SK-N-SH (cell line): ENCODE data around the gene GUCA1A. TPM values are rescaled to one million over a fixed set of nuclear protein-coding genes. Genes with fewer than 3 reads are reported as not detected.

Experiments used
- CTCF ChIA-PET: fragments of 300-600, 350-600 bp; formaldehyde crosslinking; extraction: SDS; loops from one replicate; lab custom pipeline; 2021; lab: Yijun Ruan, JAX
- POLR2A ChIA-PET: fragments of 350-600 bp; sonication (Branson Sonifier 250); formaldehyde crosslinking; extraction: SDS; loops from one replicate; lab custom pipeline; 2020; ENCODE audit warnings: antibody characterized with exemption, inconsistent platforms; lab: Yijun Ruan, JAX
- DNase-seq: peaks from one replicate; pipeline ENCODE4 v3.0.0; 2012
- H2AFZ ChIP-seq: fragments of 200-600 bp; sonication (generic); 2 replicates; pipeline ENCODE4 v1.8.1; 2016; ENCODE audit warnings: antibody characterized with exemption, mild to moderate bottlenecking, low read depth
- H3F3A ChIP-seq: fragments of 200-600 bp; sonication (generic); replicated peaks from 2 replicates; pipeline ENCODE3; 2016; ENCODE audit warnings: antibody characterized with exemption, mild to moderate bottlenecking; ENCODE audit not compliant: insufficient read depth
- H3K27ac ChIP-seq, 2 experiments: fragments of 200-500 bp in 1 of 2; fragments of 200-600 bp in 1 of 2; sonication (Bioruptor generic) in 1 of 2; sonication (generic), shearing (Covaris generic) in 1 of 2; 2 replicates each; pipeline versions ENCODE4 v1.5.1 to v1.6.1; 2014 to 2016; ENCODE audit warnings: low read depth in 2 of 2, inconsistent platforms in 1 of 2, low read length in 1 of 2, mild to moderate bottlenecking in 1 of 2, mixed read lengths in 1 of 2
- H3K27me3 ChIP-seq: fragments of 200-600 bp; sonication (generic), shearing (Covaris generic); 2 replicates; pipeline ENCODE4 v1.6.1; 2016; ENCODE audit warnings: mixed run types; ENCODE audit not compliant: insufficient read depth
- H3K36me3 ChIP-seq, 2 experiments: fragments of 200-500 bp in 1 of 2; fragments of 200-600 bp in 1 of 2; sonication (Bioruptor generic) in 1 of 2; sonication (generic) in 1 of 2; replicated peaks in 1 of 2; 2 replicates each; pipeline versions ENCODE3 to v1.5.1; 2014 to 2016; ENCODE audit warnings: low read length in 1 of 2, mild to moderate bottlenecking in 1 of 2; ENCODE audit not compliant: insufficient read depth in 2 of 2, control insufficient read depth in 1 of 2
- H3K4me1 ChIP-seq, 2 experiments: fragments of 200-500 bp in 1 of 2; fragments of 200-600 bp in 1 of 2; sonication (Bioruptor generic) in 1 of 2; sonication (generic), shearing (Covaris generic) in 1 of 2; 2 replicates each; pipeline versions ENCODE4 v1.5.1 to v1.6.1; 2014 to 2016; ENCODE audit warnings: low read depth in 1 of 2, low read length in 1 of 2, mixed run types in 1 of 2; ENCODE audit not compliant: insufficient read depth in 2 of 2, control insufficient read depth in 1 of 2
- H3K4me2 ChIP-seq: fragments of 200-600 bp; sonication (generic), shearing (Covaris generic); 2 replicates; pipeline ENCODE4 v1.6.1; 2017; ENCODE audit warnings: mixed run types
- H3K4me3 ChIP-seq, 2 experiments: fragments of 200-500 bp in 1 of 2; fragments of 200-600 bp in 1 of 2; sonication (Bioruptor generic) in 1 of 2; sonication (generic), shearing (Covaris generic) in 1 of 2; 2 replicates each; pipeline versions ENCODE4 v1.5.1 to v1.8.1; 2014 to 2016; ENCODE audit warnings: low read depth in 2 of 2, inconsistent platforms in 1 of 2, low read length in 1 of 2, mild to moderate bottlenecking in 1 of 2, mixed read lengths in 1 of 2, moderate library complexity in 1 of 2
- H3K79me2 ChIP-seq: fragments of 200-600 bp; sonication (generic); 2 replicates; pipeline ENCODE4 v1.8.1; 2017; ENCODE audit warnings: mild to moderate bottlenecking; ENCODE audit not compliant: insufficient read depth
- H3K9ac ChIP-seq: fragments of 200-600 bp; sonication (generic); 2 replicates; pipeline ENCODE4 v1.6.1; 2017; ENCODE audit warnings: mixed run types
- H3K9me2 ChIP-seq: fragments of 200-600 bp; sonication (generic); 2 replicates; pipeline ENCODE4 v1.6.1; 2017; ENCODE audit warnings: mixed run types
- H3K9me3 ChIP-seq: fragments of 200-600 bp; sonication (generic); 2 replicates; pipeline ENCODE4 v1.6.1; 2017; ENCODE audit warnings: mixed run types, mild to moderate bottlenecking, moderate library complexity
- H4K20me1 ChIP-seq: fragments of 200-600 bp; sonication (generic); 2 replicates; pipeline ENCODE4 v1.6.1; 2017; ENCODE audit warnings: mild to moderate bottlenecking, mixed run types; ENCODE audit not compliant: insufficient read depth
- CHD2 ChIP-seq: fragments of 150-350 bp; IDR thresholded peaks from 2 replicates; pipeline ENCODE4 v1.6.1; 2018; ENCODE audit warnings: low read length; ENCODE audit not compliant: partially characterized antibody
- CTCF ChIP-seq: fragments of 200-600 bp; sonication (generic); IDR thresholded peaks from 2 replicates; pipeline ENCODE4 v1.6.1; 2017; ENCODE audit warnings: antibody characterized with exemption, mild to moderate bottlenecking, moderate library complexity
- GABPA ChIP-seq: IDR thresholded peaks from 2 replicates; pipeline ENCODE4 v1.4.0; 2012; ENCODE audit warnings: low read depth, mild to moderate bottlenecking
- GATA2 ChIP-seq: sonication (generic); formaldehyde crosslinking; IDR thresholded peaks from 2 replicates; pipeline ENCODE4 v1.5.0; 2020; ENCODE audit warnings: mild to moderate bottlenecking, missing genetic modification reagents
- NRF1 ChIP-seq: IDR thresholded peaks from 2 replicates; pipeline ENCODE4 v1.6.1; 2012; ENCODE audit warnings: low read depth, mild to moderate bottlenecking, low read length
- RAD21 ChIP-seq: IDR thresholded peaks from 2 replicates; pipeline ENCODE4 v1.6.1; 2012; ENCODE audit warnings: mild to moderate bottlenecking, low read length
- RCOR1 ChIP-seq: fragments of 150-350 bp; IDR thresholded peaks from 2 replicates; pipeline ENCODE4 v1.6.1; 2017; ENCODE audit warnings: antibody characterized with exemption, low read length
- RFX5 ChIP-seq: IDR thresholded peaks from 2 replicates; pipeline ENCODE4 v1.6.1; 2012; ENCODE audit warnings: mild to moderate bottlenecking, improper control_type of control experiment, low read length
- SMC3 ChIP-seq: IDR thresholded peaks from 2 replicates; pipeline ENCODE4 v1.6.1; 2012; ENCODE audit warnings: low read depth, low read length, improper control_type of control experiment
- TCF12 ChIP-seq: IDR thresholded peaks from 2 replicates; pipeline ENCODE4 v1.4.0; 2012
- TEAD4 ChIP-seq: IDR thresholded peaks from 2 replicates; pipeline ENCODE4 v1.4.0; 2012; ENCODE audit warnings: mild to moderate bottlenecking, borderline replicate concordance; ENCODE audit not compliant: insufficient read depth
- YY1 ChIP-seq: IDR thresholded peaks from 2 replicates; pipeline ENCODE4 v1.4.0; 2012; ENCODE audit warnings: low read depth, mild to moderate bottlenecking
- WGBS: methylation state at CpG from one replicate; pipeline ENCODE4 v1.1.6; 2017; ENCODE audit warnings: low lambda C conversion rate; 5-methylcytosine and 5-hydroxymethylcytosine counted together
- polyA plus RNA-seq, 3 experiments: library from polyadenylated mRNA; depleted of rRNA; stranded (reverse); fragments of >200 nt; gene quantifications; 2 replicates each; pipeline ENCODE4 v1.2.3, GENCODE V29; 2012
- TF ChIP-seq, protein P1 (sequence below): IDR thresholded peaks from 2 replicates; pipeline ENCODE4; 2012

The GUCA1A gene
- polyA plus RNA-seq, 1 of the 3 experiments (the other 2 are of a cell fraction): 0.77 TPM

DNA sequence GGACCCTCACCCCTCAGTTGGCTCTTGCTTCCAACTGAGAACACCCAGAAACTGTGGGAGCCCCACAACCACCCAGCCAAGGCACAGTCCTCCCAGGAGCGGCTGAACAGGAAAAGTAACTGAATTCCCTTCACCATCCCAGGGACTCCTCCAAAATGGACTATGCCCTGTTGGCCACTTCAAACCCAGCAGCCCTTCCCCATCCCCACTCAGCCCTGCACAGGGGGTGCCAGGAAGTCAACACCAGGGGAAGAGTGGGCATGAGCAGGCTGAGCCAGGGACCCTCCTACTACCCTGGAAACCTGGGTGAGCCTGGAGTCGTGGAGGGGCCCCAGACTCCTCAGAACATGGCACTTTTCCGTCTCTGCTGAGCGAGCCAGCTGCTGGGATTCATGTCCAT is 11.3 kb downstream of the GUCA1A start:
- DNase-seq: no peak
- Histone ChIP-seq H3K4me2 (no peak overlapping the region), H3K36me3 (no peaks in the 10 kb centered on the region), H3K9me2 (no peaks in the 10 kb centered on the region), H3K4me1 (no peaks in the 10 kb centered on the region; a peak in 1 of 4 replicates), H2AFZ (no peak overlapping the region), H3K27me3 (no peaks in the 10 kb centered on the region), H3K4me3 (no peak overlapping the region), H3K9ac (no peak overlapping the region), H3K9me3 (no peaks in the 10 kb centered on the region), H3F3A (peaks cover 4% of the 10 kb centered on the region), H4K20me1 (no peaks in the 10 kb centered on the region), H3K27ac (no peak overlapping the region), H3K79me2 (no peaks in the 10 kb centered on the region)
- no peak for TF ChIP-seq GATA2 (CRISPR knock-in tag)
- TF ChIP-seq TEAD4: no peak
- no peak for TF ChIP-seq YY1
- TF ChIP-seq GABPA: no peak
- no peak for TF ChIP-seq NRF1
- TF ChIP-seq RFX5: no peak
- no peak for TF ChIP-seq RCOR1
- no peak for TF ChIP-seq RAD21
- no peak for TF ChIP-seq SMC3
- CTCF ChIA-PET: interaction anchor here (1.1 to 1.8 kb wide), 2 partner anchors 30 to 364 kb away, joined by 4 to 6 read pairs; no protein-coding TSS in a partner anchor
- 92% methylated on average over 3 of the region's 4 CpGs for WGBS
- POLR2A ChIA-PET: no interaction called here

DNA sequence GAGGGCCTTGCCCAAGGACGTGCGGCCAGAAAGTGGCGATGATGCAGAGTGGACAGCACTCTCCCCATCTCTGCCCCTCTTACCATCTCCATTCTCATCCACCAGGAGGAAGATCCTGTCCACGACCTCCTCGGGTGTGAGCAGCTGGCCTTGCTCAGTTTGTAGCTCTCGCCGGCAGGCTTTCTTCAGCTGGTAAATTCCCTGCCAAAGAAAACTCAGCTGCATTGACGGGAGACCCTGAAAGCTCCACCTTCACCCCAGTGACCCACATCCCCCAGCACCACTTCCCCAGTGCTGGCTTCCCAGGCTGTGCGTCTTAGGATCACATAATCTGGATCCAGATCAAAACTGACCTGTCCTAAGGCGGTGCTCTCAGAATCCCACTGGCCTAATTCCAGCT is 12.4 kb downstream of the GUCA1A start:
- Histone ChIP-seq H3K27me3 (no peaks in the 10 kb centered on the region), H3K4me3 (no peak overlapping the region), H3K4me2 (no peak overlapping the region), H3K9me3 (no peaks in the 10 kb centered on the region), H3K27ac (no peak overlapping the region), H2AFZ (no peak overlapping the region), H3K9ac (no peak overlapping the region), H3F3A (peaks cover 9% of the 10 kb centered on the region), H4K20me1 (no peaks in the 10 kb centered on the region), H3K4me1 (no peaks in the 10 kb centered on the region), H3K9me2 (no peaks in the 10 kb centered on the region), H3K79me2 (no peaks in the 10 kb centered on the region), H3K36me3 (no peaks in the 10 kb centered on the region)
- TF ChIP-seq CTCF (no peak), TCF12 (no peak), GABPA (no peak), CHD2 (no peak)
- TF ChIP-seq, protein P1, sequence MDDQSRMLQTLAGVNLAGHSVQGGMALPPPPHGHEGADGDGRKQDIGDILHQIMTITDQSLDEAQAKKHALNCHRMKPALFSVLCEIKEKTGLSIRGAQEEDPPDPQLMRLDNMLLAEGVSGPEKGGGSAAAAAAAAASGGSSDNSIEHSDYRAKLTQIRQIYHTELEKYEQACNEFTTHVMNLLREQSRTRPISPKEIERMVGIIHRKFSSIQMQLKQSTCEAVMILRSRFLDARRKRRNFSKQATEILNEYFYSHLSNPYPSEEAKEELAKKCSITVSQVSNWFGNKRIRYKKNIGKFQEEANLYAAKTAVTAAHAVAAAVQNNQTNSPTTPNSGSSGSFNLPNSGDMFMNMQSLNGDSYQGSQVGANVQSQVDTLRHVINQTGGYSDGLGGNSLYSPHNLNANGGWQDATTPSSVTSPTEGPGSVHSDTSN: no peak
- 92% methylated on average over 10 of the region's 10 CpGs for WGBS
- ChIA-PET POLR2A (no interaction called here), CTCF (interaction anchor here (1.8 kb wide), 1 partner anchor 29 kb away, joined by 6 read pairs; no protein-coding TSS in a partner anchor)
- no peak for DNase-seq
